Activated CD4-positive, alpha-beta T cell treated with anti-CD3 and anti-CD28 coated beads, Interleukin-2, Interleukin-4, amounts not matched to agents 100 ng/mL and 50 ng/mL, durations not matched to agents 16 hours and 8 hours (primary cell): ENCODE data around the gene THOC5.
A peak's percentile ranks its signal among the peaks of the same experiment; 100 is the strongest.
"Not testable (repeated sequence)": the region's sequence is repeated elsewhere in the genome, so short reads cannot be mapped to it uniquely, and the experiment has no call there.

ENCODE experiments used
- DNase-seq: peaks from one replicate; pipeline ENCODE4 v3.0.0-alpha.2; 2020; ENCODE audit warnings: low spot score

THOC5 gene

DNA sequence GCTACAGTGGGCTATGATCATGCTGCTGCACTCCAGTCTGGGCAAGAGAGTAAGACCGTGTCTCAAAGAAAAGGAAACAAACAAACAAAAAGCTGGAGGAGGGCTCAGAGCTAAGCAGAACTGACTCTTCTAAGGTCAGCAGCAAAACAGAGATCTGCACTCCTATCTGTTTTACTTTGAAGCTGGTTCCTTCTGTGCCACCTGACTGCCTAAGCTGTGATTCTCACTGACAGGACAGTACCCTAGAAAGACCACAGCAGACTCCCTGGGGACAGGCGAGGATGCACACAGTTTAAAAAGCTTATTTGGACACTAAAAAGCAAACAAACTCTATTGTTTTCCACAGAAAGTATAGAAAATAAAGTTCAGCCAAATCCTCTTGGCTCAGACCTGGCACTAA, 43.0 kb downstream of the THOC5 start:
- no peak for DNase-seq

DNA sequence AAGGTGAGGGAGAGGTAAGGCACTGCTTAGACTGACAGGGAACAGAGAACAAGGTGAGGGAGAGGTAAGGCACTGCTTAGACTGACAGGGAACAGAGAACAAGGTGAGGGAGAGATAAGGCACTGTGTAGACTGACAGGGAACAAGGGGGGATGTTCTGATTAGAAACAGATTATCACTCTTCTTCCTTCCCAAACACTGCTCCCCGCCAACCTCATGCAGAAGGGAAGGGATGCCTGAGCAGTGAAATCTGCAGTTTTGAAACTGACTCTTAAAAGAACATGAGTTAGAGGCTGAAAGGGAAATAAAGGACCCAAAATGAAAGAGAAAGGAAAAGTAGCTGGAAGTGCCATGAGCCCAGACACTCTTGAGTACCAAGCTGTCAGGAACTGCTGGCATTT, 43.7 kb downstream of the THOC5 start:
- DNase-seq = no peak

DNA sequence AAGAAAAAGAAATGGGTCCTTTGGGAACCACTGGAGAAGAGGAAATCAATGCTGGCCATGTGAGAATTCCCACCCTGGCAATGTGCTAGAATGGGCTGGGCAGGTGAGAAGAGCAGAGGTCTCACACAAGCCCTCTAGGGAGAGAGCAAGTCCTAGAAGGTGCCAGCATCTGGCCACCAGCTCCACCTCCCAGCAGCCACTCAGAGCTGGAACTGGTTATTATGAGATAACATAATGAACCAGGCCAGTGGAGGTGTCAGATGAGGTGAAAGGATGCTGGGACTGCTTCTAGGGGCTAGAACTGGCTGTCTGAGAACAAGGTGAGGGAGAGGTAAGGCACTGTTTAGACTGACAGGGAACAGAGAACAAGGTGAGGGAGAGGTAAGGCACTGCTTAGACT, 44.3 kb downstream of the THOC5 start:
- DNase-seq = no peak

- no peak for DNase-seq
These were observed 49.7 kb downstream of the THOC5 start for GRCh38 chr22:29503811-29504372.

DNA sequence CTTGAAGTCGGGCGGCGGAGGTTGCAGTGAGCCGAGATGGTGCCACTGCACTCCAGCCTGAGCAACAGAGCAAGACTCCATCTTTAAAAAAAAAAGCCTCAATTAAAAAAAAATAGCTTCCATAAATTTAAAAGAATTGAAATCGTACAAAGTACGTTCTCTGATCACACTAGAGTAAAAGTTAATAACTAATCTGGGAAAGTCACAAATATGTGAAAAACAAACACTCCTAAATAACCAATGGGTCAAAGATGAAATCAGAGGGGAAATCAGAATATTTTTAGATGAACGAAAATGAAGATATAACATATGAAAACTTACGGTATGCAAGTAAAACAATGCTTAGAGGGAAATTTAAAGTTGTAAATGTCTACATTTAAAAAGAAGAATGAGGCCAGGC, 53.7 kb downstream of the THOC5 start:
- DNase-seq = no peak

DNA sequence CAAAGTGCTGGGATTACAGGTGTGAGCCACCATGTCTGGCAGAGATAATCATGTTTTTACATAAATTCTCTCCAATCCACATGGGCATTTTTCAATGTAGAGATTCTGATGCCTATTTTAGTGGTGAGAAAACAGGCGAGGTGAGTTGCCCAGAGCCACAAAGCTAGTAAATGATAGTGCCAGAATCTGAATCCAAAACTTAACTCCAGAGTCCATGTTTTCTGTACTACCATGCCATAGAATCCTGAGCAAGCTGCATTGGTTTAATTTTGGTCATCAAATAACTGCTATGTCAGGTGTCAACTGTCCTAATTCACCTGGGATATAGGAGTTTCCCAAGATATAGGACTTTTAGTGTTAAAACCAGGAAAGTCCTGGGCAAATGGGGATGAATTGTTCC, 59.9 kb downstream of the THOC5 start:
- DNase-seq = no peak

DNA sequence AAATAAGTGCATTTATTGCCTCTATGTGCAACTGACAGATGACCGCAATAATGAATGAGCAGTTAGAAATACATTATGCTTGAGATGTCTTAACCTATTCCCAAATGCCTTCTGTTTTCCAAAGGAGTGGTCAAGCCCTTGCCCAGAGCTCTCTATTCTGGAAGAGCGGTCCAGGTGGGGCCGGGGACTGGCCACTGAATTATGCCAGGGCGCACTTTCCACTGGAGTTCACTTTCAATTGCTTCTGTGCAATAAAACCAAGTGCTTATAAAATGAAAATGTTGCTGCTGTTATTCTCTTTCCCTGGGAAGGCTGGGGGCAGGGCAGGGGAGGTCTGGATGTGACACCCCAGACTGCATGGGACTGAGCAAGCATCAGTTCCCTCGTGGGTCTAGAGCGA, 62.5 kb downstream of the THOC5 start:
- no peak for DNase-seq

DNA sequence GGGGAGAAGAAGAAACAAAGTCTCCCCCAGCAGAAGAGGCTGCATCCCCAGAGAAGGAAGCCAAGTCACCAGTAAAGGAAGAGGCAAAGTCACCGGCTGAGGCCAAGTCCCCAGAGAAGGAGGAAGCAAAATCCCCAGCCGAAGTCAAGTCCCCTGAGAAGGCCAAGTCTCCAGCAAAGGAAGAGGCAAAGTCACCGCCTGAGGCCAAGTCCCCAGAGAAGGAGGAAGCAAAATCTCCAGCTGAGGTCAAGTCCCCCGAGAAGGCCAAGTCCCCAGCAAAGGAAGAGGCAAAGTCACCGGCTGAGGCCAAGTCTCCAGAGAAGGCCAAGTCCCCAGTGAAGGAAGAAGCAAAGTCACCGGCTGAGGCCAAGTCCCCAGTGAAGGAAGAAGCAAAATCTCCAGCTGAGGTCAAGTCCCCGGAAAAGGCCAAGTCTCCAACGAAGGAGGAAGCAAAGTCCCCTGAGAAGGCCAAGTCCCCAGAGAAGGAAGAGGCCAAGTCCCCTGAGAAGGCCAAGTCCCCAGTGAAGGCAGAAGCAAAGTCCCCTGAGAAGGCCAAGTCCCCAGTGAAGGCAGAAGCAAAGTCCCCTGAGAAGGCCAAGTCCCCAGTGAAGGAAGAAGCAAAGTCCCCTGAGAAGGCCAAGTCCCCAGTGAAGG, 64.3 kb downstream of the THOC5 start:
- not testable (repeated sequence) for DNase-seq

GRCh38 chr22:29487426-29487986, 66.1 kb downstream of the THOC5 start:
- no peak for DNase-seq

DNA sequence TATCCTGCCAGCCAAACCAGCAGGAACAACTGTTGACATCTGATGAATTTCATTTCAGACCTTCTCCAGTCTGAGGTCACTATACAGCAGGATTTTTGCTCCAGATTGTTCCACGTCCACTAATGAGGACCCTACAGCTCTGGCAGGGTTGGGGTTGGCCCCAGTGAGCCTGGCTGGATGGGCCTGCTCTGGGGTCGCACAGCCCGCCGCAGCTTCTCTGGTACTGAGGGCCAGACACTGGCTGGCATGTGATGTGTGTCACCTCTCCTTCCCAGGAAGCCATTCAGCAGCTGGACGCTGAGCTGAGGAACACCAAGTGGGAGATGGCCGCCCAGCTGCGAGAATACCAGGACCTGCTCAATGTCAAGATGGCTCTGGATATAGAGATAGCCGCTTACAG, 68.1 kb downstream of the THOC5 start:
- no peak for DNase-seq

DNA sequence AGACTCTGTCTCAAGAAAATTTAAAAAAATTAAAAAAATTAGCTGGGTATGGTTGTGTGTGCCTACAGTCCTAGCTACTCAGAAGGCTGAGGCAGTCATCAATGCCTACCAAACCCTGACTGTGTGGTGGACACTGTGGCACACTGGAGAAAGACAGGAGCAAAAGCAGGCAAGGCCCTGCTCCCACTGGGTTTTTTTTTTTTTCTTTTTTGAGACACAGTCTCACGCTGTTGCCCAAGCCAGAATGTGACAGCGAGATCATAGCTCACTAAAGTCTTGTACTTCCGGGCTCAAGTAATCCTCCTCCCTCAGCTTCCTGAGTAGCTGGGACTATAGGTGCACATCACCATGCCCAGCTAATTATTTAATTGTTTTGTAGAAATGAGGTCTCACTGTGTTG, 68.9 kb downstream of the THOC5 start:
- no peak for DNase-seq

DNA sequence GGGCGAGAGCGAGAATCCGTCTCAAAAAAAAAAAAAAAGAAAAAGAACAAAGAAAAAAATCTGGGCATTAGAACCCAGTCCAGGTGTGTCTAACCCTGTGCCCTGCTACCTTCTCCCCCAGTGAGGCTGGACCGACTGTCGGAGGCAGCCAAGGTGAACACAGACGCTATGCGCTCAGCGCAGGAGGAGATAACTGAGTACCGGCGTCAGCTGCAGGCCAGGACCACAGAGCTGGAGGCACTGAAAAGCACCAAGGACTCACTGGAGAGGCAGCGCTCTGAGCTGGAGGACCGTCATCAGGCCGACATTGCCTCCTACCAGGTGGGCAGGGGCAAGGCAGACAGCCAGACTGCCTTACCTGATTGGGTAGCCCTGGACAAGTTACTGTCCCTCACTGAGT, 70.3 kb downstream of the THOC5 start:
- no peak for DNase-seq

DNA sequence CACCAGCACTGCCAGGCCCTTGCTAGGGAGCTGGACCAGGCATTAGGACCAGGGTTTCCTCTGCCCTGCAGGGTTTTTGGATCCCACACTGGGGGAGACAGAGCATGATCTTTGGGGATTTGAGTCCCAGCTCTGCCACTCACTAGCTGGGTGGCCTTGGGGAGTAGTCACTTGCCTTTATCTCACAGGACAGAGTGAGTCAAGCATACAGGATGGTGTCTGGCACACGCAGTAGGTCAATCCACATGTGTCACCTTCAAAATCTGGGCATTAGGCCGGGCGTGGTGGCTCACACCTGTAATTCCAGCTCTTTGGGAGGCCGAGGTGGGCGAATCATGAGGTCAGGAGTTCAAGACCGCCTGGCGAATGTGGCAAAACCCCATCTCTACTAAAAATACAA, 70.8 kb downstream of the THOC5 start:
- DNase-seq = no peak

GRCh38 chr22:29482253-29482652, 71.3 kb downstream of the THOC5 start:
- no peak for DNase-seq

- DNase-seq = no peak
These were observed 72.1 kb downstream of the THOC5 start for GRCh38 chr22:29481265-29482000.

- peak; percentile 45 for DNase-seq
These were observed 72.9 kb downstream of the THOC5 start for GRCh38 chr22:29480512-29481264.

- DNase-seq = no peak
These were observed 73.4 kb downstream of the THOC5 start for GRCh38 chr22:29480262-29480511.

DNA sequence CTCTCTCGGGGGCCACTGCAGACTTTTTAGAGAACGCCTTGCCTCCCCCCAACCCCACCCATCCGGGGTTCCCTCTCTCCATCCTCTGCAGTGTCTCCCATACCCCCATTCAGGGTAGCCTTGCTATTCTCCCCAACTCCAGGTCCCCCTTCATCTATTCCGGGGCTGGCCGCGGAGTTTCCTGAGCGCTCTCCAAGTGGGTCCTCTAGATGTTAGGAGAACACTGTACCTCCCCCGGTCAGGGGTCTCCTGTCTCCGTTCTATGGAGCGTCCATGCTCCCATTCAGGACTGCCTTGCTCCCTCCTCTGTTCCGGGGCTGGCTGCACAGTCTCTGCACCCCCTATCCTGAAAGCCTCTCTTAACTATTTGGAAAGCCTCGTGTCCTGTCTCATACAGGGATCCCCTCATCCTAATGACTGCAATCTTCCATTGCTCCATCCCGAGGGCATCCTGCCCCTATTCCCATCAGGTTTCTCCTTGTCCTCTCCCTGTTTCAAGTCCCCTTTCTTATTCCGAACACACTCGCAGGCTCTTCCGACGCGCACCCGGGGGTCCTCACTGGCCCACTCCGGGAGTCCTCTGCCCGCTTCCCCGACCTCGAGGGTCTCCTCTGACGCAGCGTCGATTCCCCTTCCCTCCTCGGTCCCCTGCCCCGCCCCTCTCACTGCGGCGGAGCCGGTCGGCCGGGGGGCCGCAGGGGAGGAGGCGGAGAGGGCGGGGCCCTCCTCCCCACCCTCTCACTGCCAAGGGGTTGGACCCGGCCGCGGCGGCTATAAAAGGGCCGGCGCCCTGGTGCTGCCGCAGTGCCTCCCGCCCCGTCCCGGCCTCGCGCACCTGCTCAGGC, 73.9 kb downstream of the THOC5 start, which contains the start of gene NEFH:
NEFH (plus strand) TSS at position 802 of the 845 bp plus-strand sequence. CDS start 45 bp downstream, outside the sequence.
- DNase-seq = no peak

GRCh38 chr22:29478326-29479276, 75.0 kb downstream of the THOC5 start:
- no peak for DNase-seq

DNA sequence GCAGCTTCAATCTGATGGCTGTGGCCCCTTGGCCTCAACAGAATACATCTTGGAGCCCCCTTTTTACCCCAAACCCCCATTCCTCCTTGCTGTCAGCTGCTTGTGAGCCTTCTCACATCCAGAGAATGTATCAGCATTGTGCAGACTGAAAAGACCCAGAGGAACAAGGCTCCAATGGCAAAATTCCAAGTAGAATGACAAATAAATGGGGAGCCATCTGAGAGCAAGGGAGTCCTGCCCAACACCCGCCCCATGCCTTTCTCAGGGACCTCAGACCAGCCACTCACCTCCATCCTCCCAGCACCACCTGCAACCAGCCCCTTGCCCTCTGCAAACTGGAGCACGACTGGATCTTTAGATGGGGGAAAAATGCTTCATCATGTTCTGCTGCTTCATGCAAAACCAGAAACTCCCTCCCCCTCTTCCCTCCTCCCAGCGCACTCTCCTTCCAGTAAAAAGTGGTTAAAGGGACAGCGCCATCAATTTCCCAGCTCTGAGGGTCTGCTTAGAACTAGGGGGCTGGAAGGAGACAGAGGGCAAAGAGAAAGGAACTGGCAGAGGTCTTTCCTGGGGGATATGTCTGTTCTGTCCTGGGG, 75.7 kb downstream of the THOC5 start:
- no peak for DNase-seq
